GM21619 (cell line): ENCODE data around the gene SSTR5.

Experiments used
- ATAC-seq: cut with Tn5 transposase; IDR thresholded peaks from one replicate; pipeline ENCODE4 v1.9.1; 2021; ENCODE audit not compliant: unreplicated experiment

Gene SSTR5

GRCh38 chr16:1054660-1055556 lies 17.6 kb upstream of the SSTR5 start:
- no peak for ATAC-seq

DNA sequence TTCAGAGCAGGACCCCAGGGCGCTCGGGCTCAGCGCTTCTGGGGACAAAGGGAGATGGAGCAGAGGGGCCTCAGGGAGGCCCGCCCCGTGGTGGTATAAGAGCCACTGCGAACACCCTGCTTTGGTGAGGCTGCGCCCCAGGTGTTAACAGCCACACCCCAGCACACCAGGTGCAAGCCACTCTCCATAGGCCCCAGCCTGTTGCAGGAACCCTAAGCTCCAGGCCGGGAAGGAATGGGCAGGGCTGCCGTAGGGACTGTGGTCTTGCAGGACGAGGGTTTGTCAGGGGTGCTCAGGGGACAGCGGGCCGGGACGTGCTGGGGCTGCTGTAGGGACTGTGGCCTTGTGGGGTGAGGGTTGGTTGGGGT lies 17.0 kb upstream of the SSTR5 start:
- no peak for ATAC-seq

- no peak for ATAC-seq
These were observed 16.4 kb upstream of the SSTR5 start for GRCh38 chr16:1056196-1056595.

GRCh38 chr16:1057252-1057932 lies 15.2 kb upstream of the SSTR5 start:
- no peak for ATAC-seq

GRCh38 chr16:1058216-1058615 lies 14.3 kb upstream of the SSTR5 start:
- ATAC-seq: no peak

GRCh38 chr16:1059310-1059709 lies 13.2 kb upstream of the SSTR5 start:
- ATAC-seq: no peak

DNA sequence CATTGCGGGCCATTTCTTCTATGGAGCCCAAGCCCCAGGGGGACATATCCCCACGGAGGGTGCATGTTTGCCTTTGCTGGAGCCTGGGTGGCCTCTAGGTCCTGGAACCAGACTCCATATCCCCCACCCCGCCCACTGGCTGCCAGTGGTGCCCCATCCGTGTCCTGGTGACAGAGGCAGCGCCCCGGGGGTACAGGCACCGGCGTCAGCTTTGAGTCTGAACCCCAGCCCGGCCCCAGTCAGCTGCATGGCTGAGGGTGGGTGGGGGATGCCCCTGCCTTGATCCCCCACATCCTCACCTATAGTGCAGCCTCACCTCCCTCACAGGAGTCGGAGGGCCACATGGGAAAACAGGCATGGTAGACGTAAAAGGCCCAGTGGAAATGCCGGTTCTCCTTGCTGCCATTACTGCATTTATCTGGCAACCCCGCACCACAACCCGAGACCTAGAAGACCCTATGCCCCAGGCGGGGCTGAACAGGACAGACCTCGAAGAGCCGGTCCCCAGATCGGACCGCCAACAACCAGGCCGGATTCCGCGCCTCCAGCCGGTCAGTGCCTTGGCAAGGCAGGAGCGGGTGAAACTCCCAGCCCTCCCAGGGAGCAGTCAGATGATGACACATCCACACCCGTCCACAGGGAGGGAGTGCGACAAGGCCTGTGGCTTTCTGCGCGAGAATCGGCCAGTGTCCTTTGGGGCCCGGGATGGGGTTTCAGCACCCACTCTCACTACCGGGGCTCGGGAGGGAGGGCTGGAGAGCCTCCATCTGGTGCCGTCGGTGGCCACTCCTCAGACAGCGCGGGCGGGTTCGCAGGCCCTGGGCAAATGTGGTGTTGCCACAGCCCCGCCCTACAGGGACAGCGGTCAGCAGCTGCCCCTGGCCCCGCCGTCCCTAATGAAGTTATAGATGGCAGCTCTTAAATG lies 11.9 kb upstream of the SSTR5 start:
- ATAC-seq: no peak

GRCh38 chr16:1061769-1062505 lies 10.6 kb upstream of the SSTR5 start:
- no peak for ATAC-seq

GRCh38 chr16:1062895-1063294 lies 9.7 kb upstream of the SSTR5 start:
- no peak for ATAC-seq

DNA sequence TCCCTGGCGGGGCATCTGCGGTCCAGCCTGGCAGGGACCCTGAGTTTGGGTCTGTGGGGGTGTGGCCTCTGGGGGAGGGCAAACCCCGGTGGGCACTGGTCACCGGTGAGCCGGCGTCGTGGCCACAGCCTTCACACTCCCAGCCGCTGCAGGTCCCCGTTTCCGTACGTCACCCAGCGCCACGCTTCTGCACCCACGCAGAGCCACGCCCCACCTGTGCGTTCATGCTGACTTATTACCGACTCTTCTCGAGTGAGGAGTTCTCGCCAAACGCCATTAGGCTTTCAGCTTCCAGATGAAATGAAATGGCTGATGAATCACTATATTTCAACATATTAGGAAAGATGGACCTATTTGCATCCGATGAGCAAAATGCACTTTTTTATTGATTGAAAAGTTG lies 8.8 kb upstream of the SSTR5 start:
- no peak for ATAC-seq

DNA sequence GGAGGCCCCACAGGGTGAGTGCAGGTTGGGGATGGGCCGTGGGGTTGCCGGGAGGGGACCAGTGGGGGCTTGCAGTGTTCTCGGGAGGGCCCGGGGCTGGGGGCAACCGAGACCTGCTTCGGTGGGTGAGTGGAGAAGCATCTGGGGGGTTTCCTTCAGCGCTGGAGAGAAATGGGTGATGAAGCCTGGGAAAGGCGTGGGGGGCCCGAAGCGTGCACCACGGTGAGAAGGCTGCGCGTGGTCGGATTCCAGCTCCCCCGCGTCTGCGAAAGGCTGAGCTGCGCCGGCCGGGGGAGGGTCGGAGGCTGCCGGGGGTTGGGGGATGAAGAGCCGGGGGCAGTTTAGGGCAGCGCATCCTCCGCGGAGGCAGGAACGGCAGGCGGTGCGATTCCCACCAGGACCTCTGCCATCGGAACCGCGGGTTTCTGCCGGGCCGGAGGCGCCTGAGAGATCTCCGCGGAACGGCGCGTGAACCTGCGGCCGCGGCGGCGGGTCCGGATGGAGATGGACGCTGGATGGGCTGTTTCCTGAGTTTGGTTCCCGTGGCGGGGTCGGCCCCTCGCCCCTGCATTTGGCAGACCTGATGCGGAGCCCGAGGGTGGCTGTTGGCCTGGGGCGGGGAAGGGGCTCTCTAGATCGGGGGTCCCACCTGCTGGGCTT lies 6.9 kb upstream of the SSTR5 start:
- no peak for ATAC-seq

GRCh38 chr16:1066584-1067172 lies 5.9 kb upstream of the SSTR5 start:
- ATAC-seq: no peak

DNA sequence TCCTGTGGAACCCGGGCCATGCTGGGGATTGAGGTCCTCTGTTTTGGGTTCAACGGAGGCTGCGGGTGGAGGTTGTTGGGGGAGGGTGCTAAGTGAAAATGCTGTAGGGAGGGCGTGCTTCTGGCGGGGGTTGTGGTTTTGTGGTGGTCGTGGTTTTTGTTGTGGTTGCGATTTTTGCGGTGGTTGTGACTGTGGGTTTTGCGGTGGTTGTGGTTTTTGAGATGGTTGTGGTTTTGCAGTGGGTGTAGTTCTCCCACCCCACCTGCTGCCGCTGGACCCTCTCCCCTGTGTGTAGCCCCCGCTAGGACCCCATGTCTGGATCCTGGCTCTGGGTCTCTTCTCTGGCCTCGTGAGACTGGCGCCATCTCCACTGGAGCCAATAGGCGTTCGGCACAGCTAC lies 4.9 kb upstream of the SSTR5 start:
- no peak for ATAC-seq

- ATAC-seq: no peak
These were observed 4.1 kb upstream of the SSTR5 start for GRCh38 chr16:1068451-1068850.

GRCh38 chr16:1069154-1069553 lies 3.4 kb upstream of the SSTR5 start:
- ATAC-seq: no peak

DNA sequence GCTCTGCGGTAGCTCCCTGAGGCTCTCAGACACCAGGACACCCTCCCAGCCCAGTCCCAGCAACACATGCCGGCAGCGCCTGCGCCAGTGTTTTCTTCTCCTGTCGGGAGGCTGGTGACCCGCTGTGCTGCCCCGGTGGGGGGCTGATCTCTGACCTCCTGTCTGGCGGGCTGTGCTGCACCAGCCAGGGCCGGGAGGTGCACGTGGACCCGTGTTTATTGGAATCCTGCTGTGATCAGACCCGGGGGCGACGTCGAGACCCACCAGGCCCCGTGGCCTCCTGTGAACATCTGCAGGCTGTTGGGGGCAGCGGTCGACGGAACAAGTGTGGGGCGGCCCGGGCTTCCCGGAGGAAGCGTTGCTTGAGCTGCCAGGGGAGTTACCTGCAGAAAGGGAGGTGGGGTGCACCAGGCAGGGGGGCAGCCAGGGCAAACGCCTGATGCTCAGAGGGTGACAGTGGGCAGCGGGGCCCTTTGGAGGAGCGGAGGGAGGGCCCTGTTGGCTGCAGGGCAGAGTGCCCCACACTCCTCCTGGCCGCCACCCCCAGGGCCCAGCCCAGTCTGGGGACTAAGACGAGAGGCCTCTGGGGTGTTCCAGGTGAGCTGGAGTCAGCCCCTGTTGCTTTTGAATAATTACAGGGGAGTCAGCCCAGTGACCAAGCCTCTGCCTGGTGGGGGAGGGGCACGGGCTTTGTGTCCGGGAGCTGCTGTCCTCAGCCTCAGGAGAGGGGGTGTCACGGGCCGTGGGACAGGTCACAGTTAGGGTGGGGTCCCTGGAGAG lies 2.3 kb upstream of the SSTR5 start:
- ATAC-seq: no peak

GRCh38 chr16:1070864-1071408 lies 1.6 kb upstream of the SSTR5 start:
- ATAC-seq: no peak

DNA sequence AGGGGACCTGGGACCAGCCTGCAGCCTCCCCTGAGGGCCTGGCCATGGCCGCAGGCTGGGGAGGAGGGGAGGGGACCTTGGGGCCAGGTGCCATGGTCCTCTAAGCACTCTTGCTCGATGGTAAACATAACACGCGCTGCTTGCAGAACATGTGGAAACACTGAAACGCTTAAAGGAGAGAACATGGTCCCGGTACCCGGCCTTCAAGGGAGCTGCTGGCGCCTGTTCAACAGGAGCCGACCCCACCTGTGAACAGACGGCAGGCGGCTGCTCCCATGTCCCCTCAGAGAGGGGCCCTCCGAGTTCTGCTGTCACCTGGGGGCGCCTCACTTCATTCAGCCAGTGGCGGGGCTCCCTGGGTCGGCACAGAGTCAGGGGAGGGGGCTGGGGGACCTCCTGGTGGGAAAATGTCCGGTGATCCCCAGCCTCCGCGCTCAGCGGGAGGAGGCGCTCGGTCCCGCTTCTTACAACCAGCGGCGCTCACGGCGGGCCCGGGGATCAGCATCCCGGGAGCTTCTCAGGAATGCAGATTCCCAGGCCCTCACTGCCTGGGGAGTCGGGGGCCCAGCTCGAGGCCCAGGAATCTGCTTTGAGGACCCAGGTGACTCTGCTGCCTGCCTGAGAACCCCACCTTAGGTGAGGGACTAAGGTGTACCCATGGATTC lies 854 bp upstream of the SSTR5 start:
- no peak for ATAC-seq
